Liver (tissue), 3 donors: ENCODE measurements around the gene APRT.

ENCODE experiments used
- ATF3 ChIP-seq: IDR thresholded peaks from 2 replicates; pipeline ENCODE4 v1.6.1; 2016; ENCODE audit warnings: antibody characterized with exemption
- EGR1 ChIP-seq, 2 donors: IDR thresholded peaks; 2 replicates each; pipeline ENCODE4 v1.6.1; 2016 to 2018; ENCODE audit warnings: antibody characterized with exemption in 2 of 2, low read depth in 2 of 2
- GABPA ChIP-seq, 2 donors: IDR thresholded peaks in 1 of 2; conservative IDR thresholded peaks in 1 of 2; 2 replicates each; pipeline ENCODE4 v1.6.1; 2016; ENCODE audit warnings: antibody characterized with exemption in 2 of 2, mild to moderate bottlenecking in 1 of 2, moderate library complexity in 1 of 2
- HNF4A ChIP-seq, 2 donors: conservative IDR thresholded peaks; 2 replicates each; pipeline ENCODE4 v1.6.1; 2016; ENCODE audit warnings: antibody characterized with exemption in 2 of 2, mild to moderate bottlenecking in 2 of 2
- JUND ChIP-seq, 2 donors: IDR thresholded peaks; 2 replicates each; pipeline ENCODE4 v1.6.1; 2016; ENCODE audit warnings: antibody characterized with exemption in 2 of 2
- MAX ChIP-seq: IDR thresholded peaks from 2 replicates; pipeline ENCODE4 v1.6.1; 2016; ENCODE audit warnings: antibody characterized with exemption
- RAD21 ChIP-seq, 2 donors: IDR thresholded peaks; 2 replicates each; pipeline ENCODE4 v1.6.1; 2016; ENCODE audit warnings: antibody characterized with exemption in 2 of 2, mild to moderate bottlenecking in 2 of 2
- RXRA ChIP-seq, 2 donors: IDR thresholded peaks; 2 replicates each; pipeline ENCODE4 v1.6.1; 2017 to 2018; ENCODE audit warnings: antibody characterized with exemption in 2 of 2, mild to moderate bottlenecking in 1 of 2
- SP1 ChIP-seq: IDR thresholded peaks from 2 replicates; pipeline ENCODE4 v1.6.1; 2018; ENCODE audit warnings: antibody characterized with exemption, mild to moderate bottlenecking
- TAF1 ChIP-seq: conservative IDR thresholded peaks from 2 replicates; pipeline ENCODE4 v1.6.1; 2016; ENCODE audit warnings: antibody characterized with exemption, mild to moderate bottlenecking
- YY1 ChIP-seq: IDR thresholded peaks from 2 replicates; pipeline ENCODE4 v1.6.1; 2016; ENCODE audit warnings: antibody characterized with exemption, mild to moderate bottlenecking
- ZBTB33 ChIP-seq: IDR thresholded peaks from 2 replicates; pipeline ENCODE4 v1.6.1; 2016; ENCODE audit warnings: antibody characterized with exemption
- TF ChIP-seq, protein P1 (sequence below): fragments of 150-350 bp; IDR thresholded peaks from 2 replicates; pipeline ENCODE4 v1.5.1; 2017; ENCODE audit warnings: improper control_type of control experiment, low read depth, low read length; ENCODE audit not compliant: missing input control
- TF ChIP-seq, protein P2 (sequence below): IDR thresholded peaks from 2 replicates; pipeline ENCODE4 v1.6.1; 2016; ENCODE audit warnings: antibody characterized with exemption, mild to moderate bottlenecking
- donor health status: healthy.
- donor health status: healthy.

GRCh38 chr16:88789594-88789993 is 22.1 kb downstream of the APRT start:
- TF ChIP-seq RAD21 (IDR thresholded peaks at IDR 0.05), result no peak
- TF ChIP-seq, protein P1, sequence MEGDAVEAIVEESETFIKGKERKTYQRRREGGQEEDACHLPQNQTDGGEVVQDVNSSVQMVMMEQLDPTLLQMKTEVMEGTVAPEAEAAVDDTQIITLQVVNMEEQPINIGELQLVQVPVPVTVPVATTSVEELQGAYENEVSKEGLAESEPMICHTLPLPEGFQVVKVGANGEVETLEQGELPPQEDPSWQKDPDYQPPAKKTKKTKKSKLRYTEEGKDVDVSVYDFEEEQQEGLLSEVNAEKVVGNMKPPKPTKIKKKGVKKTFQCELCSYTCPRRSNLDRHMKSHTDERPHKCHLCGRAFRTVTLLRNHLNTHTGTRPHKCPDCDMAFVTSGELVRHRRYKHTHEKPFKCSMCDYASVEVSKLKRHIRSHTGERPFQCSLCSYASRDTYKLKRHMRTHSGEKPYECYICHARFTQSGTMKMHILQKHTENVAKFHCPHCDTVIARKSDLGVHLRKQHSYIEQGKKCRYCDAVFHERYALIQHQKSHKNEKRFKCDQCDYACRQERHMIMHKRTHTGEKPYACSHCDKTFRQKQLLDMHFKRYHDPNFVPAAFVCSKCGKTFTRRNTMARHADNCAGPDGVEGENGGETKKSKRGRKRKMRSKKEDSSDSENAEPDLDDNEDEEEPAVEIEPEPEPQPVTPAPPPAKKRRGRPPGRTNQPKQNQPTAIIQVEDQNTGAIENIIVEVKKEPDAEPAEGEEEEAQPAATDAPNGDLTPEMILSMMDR, result no peak
- TF ChIP-seq ZBTB33, result no peak
- TF ChIP-seq MAX, result no peak
- TF ChIP-seq TAF1, result no peak
- TF ChIP-seq, protein P2, sequence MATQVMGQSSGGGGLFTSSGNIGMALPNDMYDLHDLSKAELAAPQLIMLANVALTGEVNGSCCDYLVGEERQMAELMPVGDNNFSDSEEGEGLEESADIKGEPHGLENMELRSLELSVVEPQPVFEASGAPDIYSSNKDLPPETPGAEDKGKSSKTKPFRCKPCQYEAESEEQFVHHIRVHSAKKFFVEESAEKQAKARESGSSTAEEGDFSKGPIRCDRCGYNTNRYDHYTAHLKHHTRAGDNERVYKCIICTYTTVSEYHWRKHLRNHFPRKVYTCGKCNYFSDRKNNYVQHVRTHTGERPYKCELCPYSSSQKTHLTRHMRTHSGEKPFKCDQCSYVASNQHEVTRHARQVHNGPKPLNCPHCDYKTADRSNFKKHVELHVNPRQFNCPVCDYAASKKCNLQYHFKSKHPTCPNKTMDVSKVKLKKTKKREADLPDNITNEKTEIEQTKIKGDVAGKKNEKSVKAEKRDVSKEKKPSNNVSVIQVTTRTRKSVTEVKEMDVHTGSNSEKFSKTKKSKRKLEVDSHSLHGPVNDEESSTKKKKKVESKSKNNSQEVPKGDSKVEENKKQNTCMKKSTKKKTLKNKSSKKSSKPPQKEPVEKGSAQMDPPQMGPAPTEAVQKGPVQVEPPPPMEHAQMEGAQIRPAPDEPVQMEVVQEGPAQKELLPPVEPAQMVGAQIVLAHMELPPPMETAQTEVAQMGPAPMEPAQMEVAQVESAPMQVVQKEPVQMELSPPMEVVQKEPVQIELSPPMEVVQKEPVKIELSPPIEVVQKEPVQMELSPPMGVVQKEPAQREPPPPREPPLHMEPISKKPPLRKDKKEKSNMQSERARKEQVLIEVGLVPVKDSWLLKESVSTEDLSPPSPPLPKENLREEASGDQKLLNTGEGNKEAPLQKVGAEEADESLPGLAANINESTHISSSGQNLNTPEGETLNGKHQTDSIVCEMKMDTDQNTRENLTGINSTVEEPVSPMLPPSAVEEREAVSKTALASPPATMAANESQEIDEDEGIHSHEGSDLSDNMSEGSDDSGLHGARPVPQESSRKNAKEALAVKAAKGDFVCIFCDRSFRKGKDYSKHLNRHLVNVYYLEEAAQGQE, result no peak
- TF ChIP-seq SP1, result no peak
- no peak for TF ChIP-seq GABPA (IDR thresholded peaks at IDR 0.05 in 1 of 2, conservative IDR thresholded peaks at IDR 0.05 in 1 of 2)
- TF ChIP-seq HNF4A (conservative IDR thresholded peaks at IDR 0.05), result no peak
- TF ChIP-seq ATF3, result no peak
- no peak for TF ChIP-seq RXRA (IDR thresholded peaks at IDR 0.05)
- TF ChIP-seq YY1, result no peak
- TF ChIP-seq JUND (IDR thresholded peaks at IDR 0.05), result no peak
- no peak for TF ChIP-seq EGR1 (IDR thresholded peaks at IDR 0.05; ENCODE audit: low read depth in 2 of 2)
